ENCODE measurements around the gene DRD5. TPM values are rescaled to one million over a fixed set of nuclear protein-coding genes. Genes with fewer than 3 reads are reported as not detected.

Gene DRD5
- polyA plus RNA-seq, 1 of the 3 experiments (the other 2 are of a cell fraction), result not detected

GRCh38 chr4:9758641-9759317 is 22.7 kb upstream of the DRD5 start (continued):
- TF ChIP-seq NRF1 (IDR thresholded peaks at IDR 0.05; ENCODE audit: low read depth, low read length) (no peak), NFIC (IDR thresholded peaks at IDR 0.05; ENCODE audit: borderline replicate concordance) (no peak), FOXM1 (IDR thresholded peaks at IDR 0.05; ENCODE audit: low read depth) (no peak)

GRCh38 chr4:9762823-9763475 is 18.5 kb upstream of the DRD5 start:
- no peaks in the 10 kb centered on the region for H3K36me3 ChIP-seq (replicated peaks in 1 of 2; ENCODE audit: control insufficient read depth in 1 of 2, insufficient read depth in 2 of 2, low read length in 1 of 2)
- POLR2A ChIA-PET, result no interaction called here
- no peaks in the 10 kb centered on the region for H3K4me1 ChIP-seq (ENCODE audit: control insufficient read depth in 1 of 2, insufficient read depth in 2 of 2, low read depth in 1 of 2, low read length in 1 of 2)
- CTCF ChIA-PET, result interaction anchor here (0.7 to 7.6 kb wide), 15 partner anchors 10 to 402 kb away, joined by 3 to 205 read pairs (median 4); no protein-coding TSS in a partner anchor
- no peak overlapping the region for H3K9ac ChIP-seq
- H3K4me3 ChIP-seq (ENCODE audit: low read depth in 2 of 2, low read length in 1 of 2), result no peak overlapping the region
- TF ChIP-seq RAD21 (IDR thresholded peaks at IDR 0.05; ENCODE audit: low read length), result peak; percentile 91
- TF ChIP-seq SMC3 (IDR thresholded peaks at IDR 0.05; ENCODE audit: low read depth, low read length), result peak; percentile 75; the same call in 1 of the 2 replicates
- no peak for TF ChIP-seq NRF1 (IDR thresholded peaks at IDR 0.05; ENCODE audit: low read depth, low read length)
- no peak for TF ChIP-seq JUND (IDR thresholded peaks at IDR 0.05)
- no peak for TF ChIP-seq USF2 (IDR thresholded peaks at IDR 0.05; ENCODE audit: borderline replicate concordance, low read depth, low read length)
- TF ChIP-seq CTCF (IDR thresholded peaks at IDR 0.05), result peak; percentile 14; the same call in 1 of the 2 replicates
- no peak overlapping the region for H3K27ac ChIP-seq (ENCODE audit: low read depth in 2 of 2, low read length in 1 of 2)
- 17% methylated on average over 10 of the region's 11 CpGs for WGBS (ENCODE audit: low lambda C conversion rate)
- DNase-seq, result peak; percentile 59
- H3K79me2 ChIP-seq (ENCODE audit: insufficient read depth), result no peaks in the 10 kb centered on the region
- H2AFZ ChIP-seq (ENCODE audit: low read depth), result no peak overlapping the region
- no peaks in the 10 kb centered on the region for H3K27me3 ChIP-seq (ENCODE audit: insufficient read depth)
- no peak overlapping the region for H3K4me2 ChIP-seq
- H3K9me3 ChIP-seq, result no peaks in the 10 kb centered on the region
- no peaks in the 10 kb centered on the region for H3K9me2 ChIP-seq
- no peaks in the 10 kb centered on the region for H3F3A ChIP-seq (replicated peaks; ENCODE audit: insufficient read depth)
- H4K20me1 ChIP-seq (ENCODE audit: insufficient read depth), result no peaks in the 10 kb centered on the region

GRCh38 chr4:9764155-9764696 is 17.2 kb upstream of the DRD5 start:
- Histone ChIP-seq H4K20me1 (ENCODE audit: insufficient read depth) (no peaks in the 10 kb centered on the region), H3K9ac (no peak overlapping the region), H3K4me1 (ENCODE audit: control insufficient read depth in 1 of 2, insufficient read depth in 2 of 2, low read depth in 1 of 2, low read length in 1 of 2) (no peaks in the 10 kb centered on the region), H3K79me2 (ENCODE audit: insufficient read depth) (no peaks in the 10 kb centered on the region), H3K4me2 (no peak overlapping the region), H3K9me3 (no peaks in the 10 kb centered on the region), H3K4me3 (ENCODE audit: low read depth in 2 of 2, low read length in 1 of 2) (no peak overlapping the region), H3F3A (replicated peaks; ENCODE audit: insufficient read depth) (no peaks in the 10 kb centered on the region), H3K27me3 (ENCODE audit: insufficient read depth) (no peaks in the 10 kb centered on the region), H3K36me3 (replicated peaks in 1 of 2; ENCODE audit: control insufficient read depth in 1 of 2, insufficient read depth in 2 of 2, low read length in 1 of 2) (no peaks in the 10 kb centered on the region), H2AFZ (ENCODE audit: low read depth) (no peak overlapping the region), H3K9me2 (no peaks in the 10 kb centered on the region), H3K27ac (ENCODE audit: low read depth in 2 of 2, low read length in 1 of 2) (no peak overlapping the region)
- 33% methylated on average over 5 of the region's 5 CpGs for WGBS (ENCODE audit: low lambda C conversion rate)
- POLR2A ChIA-PET, result no interaction called here
- CTCF ChIA-PET, result interaction anchor here (1.1 to 7.6 kb wide), 4 partner anchors 135 to 249 kb away, joined by 3 to 205 read pairs (median 16); no protein-coding TSS in a partner anchor
- DNase-seq, result no peak
- TF ChIP-seq USF2 (IDR thresholded peaks at IDR 0.05; ENCODE audit: borderline replicate concordance, low read depth, low read length) (no peak), SMC3 (IDR thresholded peaks at IDR 0.05; ENCODE audit: low read depth, low read length) (no peak), IRF3 (IDR thresholded peaks at IDR 0.05; ENCODE audit: low read depth, low read length) (no peak), GABPA (IDR thresholded peaks at IDR 0.05; ENCODE audit: low read depth) (no peak), YY1 (IDR thresholded peaks at IDR 0.05; ENCODE audit: low read depth) (no peak), GATA2 (CRISPR knock-in tag; IDR thresholded peaks at IDR 0.05) (no peak), NRF1 (IDR thresholded peaks at IDR 0.05; ENCODE audit: low read depth, low read length) (no peak), RXRA (IDR thresholded peaks at IDR 0.05; ENCODE audit: borderline replicate concordance, low read depth) (no peak), FOXJ3 (CRISPR knock-in tag; IDR thresholded peaks at IDR 0.05) (no peak), EP300 (IDR thresholded peaks at IDR 0.05; ENCODE audit: borderline replicate concordance in 1 of 2, low read depth in 1 of 2, low read length in 1 of 2) (no peak), FOSL2 (IDR thresholded peaks at IDR 0.05; ENCODE audit: borderline replicate concordance, low read depth) (no peak), SIN3A (IDR thresholded peaks at IDR 0.05; ENCODE audit: borderline replicate concordance, low read depth, low read length) (no peak)
